Osteoblast (primary cell): ENCODE data around the gene WDR70. TPM values are rescaled to one million over a fixed set of nuclear protein-coding genes. Genes with fewer than 3 reads are reported as not detected.

Source experiments
- DNase-seq: peaks from one replicate; pipeline ENCODE4 v3.0.0; 2011; ENCODE audit warnings: low spot score, mixed read lengths; ENCODE audit not compliant: insufficient read length; ENCODE audit errors: missing footprints
- H2AFZ ChIP-seq: 2 replicates; pipeline ENCODE4 v1.6.0; 2011; ENCODE audit warnings: mild to moderate bottlenecking, low read length
- H3K27ac ChIP-seq: 2 replicates; pipeline ENCODE4 v1.5.1; 2011; ENCODE audit warnings: mild to moderate bottlenecking, low read depth, low read length, moderate library complexity
- H3K27me3 ChIP-seq: 2 replicates; pipeline ENCODE4 v1.6.0; 2012; ENCODE audit warnings: mild to moderate bottlenecking, control low read depth, inconsistent platforms, low read length, moderate library complexity; ENCODE audit not compliant: insufficient read depth
- H3K36me3 ChIP-seq: 2 replicates; pipeline ENCODE4 v1.5.1; 2011; ENCODE audit warnings: mild to moderate bottlenecking, low read length, control low read depth, moderate library complexity; ENCODE audit not compliant: insufficient read depth
- H3K4me1 ChIP-seq: 2 replicates; pipeline ENCODE4 v1.5.1; 2011; ENCODE audit warnings: mild to moderate bottlenecking, low read length, control low read depth, moderate library complexity; ENCODE audit not compliant: insufficient read depth
- H3K4me2 ChIP-seq: 2 replicates; pipeline ENCODE4 v1.6.0; 2011; ENCODE audit warnings: mild to moderate bottlenecking, low read length; ENCODE audit not compliant: insufficient read depth
- H3K4me3 ChIP-seq: fragments of 200-600 bp; sonication (generic); 3 replicates; pipeline ENCODE4 v1.5.1; 2012; ENCODE audit warnings: mild to moderate bottlenecking, low read length, inconsistent platforms; ENCODE audit not compliant: insufficient read depth
- H3K79me2 ChIP-seq: 2 replicates; pipeline ENCODE4 v1.6.0; 2012; ENCODE audit warnings: mild to moderate bottlenecking, low read length, control low read depth, inconsistent platforms; ENCODE audit not compliant: insufficient read depth
- H3K9me3 ChIP-seq: 2 replicates; pipeline ENCODE4 v1.5.1; 2011; ENCODE audit warnings: low read depth, low read length, control low read depth
- H4K20me1 ChIP-seq: 2 replicates; pipeline ENCODE4 v1.6.0; 2012; ENCODE audit warnings: mild to moderate bottlenecking, low read length, control low read depth; ENCODE audit not compliant: insufficient read depth
- CTCF ChIP-seq: IDR thresholded peaks from 2 replicates; pipeline ENCODE4 v1.5.1; 2011; ENCODE audit warnings: mild to moderate bottlenecking, low read depth, low read length, moderate library complexity; ENCODE audit errors: extremely low read depth
- total RNA-seq: library from RNA; depleted of rRNA; stranded (reverse); fragments of >200 nt; gene quantifications from 2 replicates; pipeline ENCODE4 v1.2.3, GENCODE V29; 2012

WDR70 gene
- total RNA-seq, 1 donor: 32.2 TPM

- DNase-seq: no peak
- Histone ChIP-seq H2AFZ (no peak overlapping the region), H3K27me3 (no peaks in the 10 kb centered on the region), H3K4me3 (no peak overlapping the region), H3K4me1 (peaks cover 10% of the 10 kb centered on the region), H3K36me3 (no peaks in the 10 kb centered on the region), H3K9me3 (no peaks in the 10 kb centered on the region), H3K27ac (no peak overlapping the region), H4K20me1 (no peaks in the 10 kb centered on the region), H3K4me2 (no peak overlapping the region), H3K79me2 (no peaks in the 10 kb centered on the region)
- TF ChIP-seq CTCF: no peak
These were observed 315.7 kb downstream of the WDR70 start for GRCh38 chr5:37694867-37695266.

GRCh38 chr5:37695647-37696046 is 316.5 kb downstream of the WDR70 start:
- no peak for DNase-seq
- H3K27ac ChIP-seq: no peak overlapping the region
- H3K4me1 ChIP-seq: peaks cover 10% of the 10 kb centered on the region
- H3K79me2 ChIP-seq: no peaks in the 10 kb centered on the region
- no peaks in the 10 kb centered on the region for H3K36me3 ChIP-seq
- no peak for TF ChIP-seq CTCF
- no peaks in the 10 kb centered on the region for H3K9me3 ChIP-seq
- no peak overlapping the region for H3K4me3 ChIP-seq
- H3K4me2 ChIP-seq: no peak overlapping the region
- H4K20me1 ChIP-seq: no peaks in the 10 kb centered on the region
- no peaks in the 10 kb centered on the region for H3K27me3 ChIP-seq
- H2AFZ ChIP-seq: no peak overlapping the region

GRCh38 chr5:37696190-37697021 is 317.3 kb downstream of the WDR70 start:
- Histone ChIP-seq H3K36me3 (no peaks in the 10 kb centered on the region), H3K27me3 (no peaks in the 10 kb centered on the region), H2AFZ (no peak overlapping the region), H3K4me2 (peak overlapping the region; percentile 34), H3K9me3 (no peaks in the 10 kb centered on the region), H3K4me3 (no peak overlapping the region), H3K27ac (peak overlapping the region; percentile 13), H4K20me1 (no peaks in the 10 kb centered on the region), H3K4me1 (peaks cover 10% of the 10 kb centered on the region), H3K79me2 (no peaks in the 10 kb centered on the region)
- TF ChIP-seq CTCF: no peak
- peak; percentile 48 for DNase-seq

- Histone ChIP-seq H3K79me2 (no peaks in the 10 kb centered on the region), H3K27me3 (no peaks in the 10 kb centered on the region), H3K36me3 (no peaks in the 10 kb centered on the region), H3K27ac (no peak overlapping the region), H2AFZ (no peak overlapping the region), H3K4me1 (peaks cover 9% of the 10 kb centered on the region), H4K20me1 (no peaks in the 10 kb centered on the region), H3K4me2 (no peak overlapping the region), H3K4me3 (no peak overlapping the region), H3K9me3 (no peaks in the 10 kb centered on the region)
- no peak for TF ChIP-seq CTCF
- DNase-seq: no peak
These were observed 322.8 kb downstream of the WDR70 start for GRCh38 chr5:37701868-37702267.
